NCI-H2227 (cell line): ENCODE data around the gene PTPN7.
"Not testable (repeated sequence)": the region's sequence is repeated elsewhere in the genome, so short reads cannot be mapped to it uniquely, and the experiment has no call there.

ENCODE experiments used
- DNase-seq: peaks from one replicate; lab custom pipeline; 2025; ENCODE audit not compliant: unreplicated experiment; lab: John Stamatoyannopoulos, UW

PTPN7 gene

DNA sequence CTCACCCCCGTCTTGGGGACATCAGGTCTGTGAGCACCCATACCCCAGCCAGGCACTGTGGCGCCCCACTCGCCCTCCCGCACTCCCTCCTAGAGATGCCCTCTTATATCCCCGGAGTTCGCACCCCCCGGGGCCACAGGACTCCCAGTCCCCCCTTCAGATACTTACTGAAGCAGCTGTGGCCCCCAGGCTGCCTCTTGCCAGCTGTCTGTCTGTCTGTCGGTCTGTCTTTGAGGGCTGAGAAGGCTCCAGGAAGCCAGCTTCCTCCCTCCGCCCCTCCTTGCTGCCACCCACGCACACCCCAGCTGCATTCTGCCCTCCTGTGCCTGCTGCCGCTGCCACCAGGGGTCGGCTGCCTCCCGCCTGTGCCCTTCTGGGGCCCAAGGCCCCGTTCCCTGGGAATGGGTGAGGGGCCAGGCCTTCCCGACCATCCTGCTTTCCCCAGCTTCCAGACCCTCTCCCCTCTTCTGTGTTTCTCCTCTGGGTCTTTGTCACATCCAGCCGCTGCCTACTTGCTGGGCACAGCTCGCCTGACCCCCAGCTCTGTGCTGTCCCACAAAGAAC, at the start of gene PTPN7:
Gene PTPN7, minus strand, starts transcription at position 226 of the 564 bp plus-strand sequence. CDS start 1,200 bp downstream, outside the sequence.
- no peak for DNase-seq

DNA sequence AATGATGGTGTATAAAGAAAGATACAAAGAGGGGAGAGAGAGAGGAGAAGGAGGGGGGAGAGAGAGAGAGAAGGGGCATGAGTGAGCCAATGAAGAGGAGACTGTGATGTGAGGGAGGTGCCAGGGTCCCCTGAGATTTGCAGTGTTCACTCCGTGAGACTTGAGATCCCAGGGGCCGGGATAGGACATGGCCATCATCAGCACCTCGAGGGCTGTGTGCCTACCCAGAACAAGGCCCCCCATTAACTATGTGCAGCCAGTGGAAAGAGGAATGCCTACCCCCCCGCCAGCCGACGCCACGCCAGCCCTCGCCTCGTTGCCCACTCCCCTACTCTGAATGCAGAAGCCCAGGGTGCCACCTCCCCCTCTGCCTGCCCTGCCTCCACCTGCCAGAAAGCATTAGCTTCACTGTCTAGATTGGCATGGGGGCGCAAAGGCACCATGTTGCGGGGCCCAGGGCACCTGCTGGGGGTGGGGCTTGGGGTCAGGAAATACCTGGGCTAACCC, 48.0 kb upstream of the PTPN7 start:
- DNase-seq, result no peak

- DNase-seq, result peak; percentile 12
Measured at GRCh38 chr1:202207292-202207691, 46.9 kb upstream of the PTPN7 start.

DNA sequence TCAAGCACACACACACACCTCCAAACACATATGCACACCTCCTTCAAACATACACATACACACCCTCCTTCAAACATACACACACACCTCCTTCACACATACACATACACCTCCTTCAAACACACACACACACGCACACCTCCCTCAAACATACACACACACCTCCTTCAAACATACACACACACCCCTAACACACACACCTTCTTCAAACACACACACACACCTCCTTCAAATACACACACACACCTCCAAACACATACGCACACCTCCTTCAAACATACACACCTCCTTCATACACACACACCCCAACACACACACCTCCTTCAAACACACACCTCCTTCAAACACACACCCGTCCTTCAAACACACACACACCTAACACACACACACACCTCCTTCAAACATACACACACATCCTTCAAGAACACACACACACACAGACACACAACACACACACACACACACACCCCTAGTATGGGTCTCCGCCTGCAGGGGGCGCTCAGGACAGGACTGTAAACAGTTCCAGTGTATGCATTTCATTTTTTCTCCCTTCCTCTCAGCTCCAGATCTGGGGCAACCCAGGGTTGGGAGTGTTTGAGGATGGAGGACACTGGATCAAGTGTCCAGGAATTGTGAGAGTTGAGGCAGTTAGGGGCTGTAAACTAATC, 45.3 kb upstream of the PTPN7 start:
- DNase-seq, result no peak

DNA sequence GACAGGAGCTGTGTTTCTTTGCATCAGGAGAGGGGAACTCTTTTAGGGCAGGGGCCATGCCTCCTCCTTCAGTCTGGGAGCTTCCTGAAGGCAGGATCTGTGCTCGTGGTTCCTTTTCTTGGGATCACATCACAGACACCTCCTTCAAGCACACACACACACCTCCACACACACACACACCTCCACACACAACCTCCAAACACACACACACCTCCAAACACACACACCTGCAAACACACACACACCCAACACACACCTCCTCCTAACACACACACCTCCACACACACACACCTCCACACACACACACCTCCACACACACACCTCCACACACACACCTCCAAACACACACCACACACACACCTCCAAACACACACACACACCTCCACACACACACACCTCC, 43.7 kb upstream of the PTPN7 start:
- no peak for DNase-seq

GRCh38 chr1:202203238-202204039, 43.0 kb upstream of the PTPN7 start:
- DNase-seq, result no peak

DNA sequence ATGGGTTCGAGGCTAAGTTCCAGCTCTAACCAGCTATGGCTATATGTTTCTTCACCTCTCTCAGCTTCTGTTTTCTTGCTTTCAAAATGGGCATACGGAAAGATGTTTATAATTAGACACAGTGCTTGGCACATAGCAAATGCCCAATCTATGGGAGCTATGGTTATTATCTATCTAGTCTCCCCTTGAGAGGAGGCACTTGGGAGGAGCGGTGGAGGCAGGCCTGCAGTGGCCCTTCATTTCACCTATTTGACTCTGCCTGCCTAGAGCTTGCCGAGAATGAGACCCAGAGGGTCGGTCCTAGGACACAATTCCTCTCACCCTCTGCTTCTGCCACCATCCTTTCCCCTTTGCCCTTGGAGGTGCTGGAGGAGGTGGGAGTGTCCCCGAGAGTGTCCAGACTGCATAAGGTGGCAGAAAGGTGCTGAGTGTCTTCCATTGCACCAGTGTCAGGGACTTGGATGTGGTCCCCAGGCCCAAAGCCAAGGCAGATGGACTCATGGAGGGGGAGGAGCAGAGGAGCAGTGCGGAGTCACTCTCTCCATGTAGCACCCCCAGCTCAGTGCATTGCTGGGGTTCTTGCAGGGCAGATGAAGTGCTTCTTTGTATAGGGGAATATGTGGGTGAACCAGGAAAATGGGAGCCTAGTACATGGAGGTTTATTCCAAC, 42.2 kb upstream of the PTPN7 start:
- no peak for DNase-seq

- no peak for DNase-seq
Measured at GRCh38 chr1:202201971-202202370, 41.6 kb upstream of the PTPN7 start.

- no peak for DNase-seq
Measured at GRCh38 chr1:202201266-202201665, 40.9 kb upstream of the PTPN7 start.

DNA sequence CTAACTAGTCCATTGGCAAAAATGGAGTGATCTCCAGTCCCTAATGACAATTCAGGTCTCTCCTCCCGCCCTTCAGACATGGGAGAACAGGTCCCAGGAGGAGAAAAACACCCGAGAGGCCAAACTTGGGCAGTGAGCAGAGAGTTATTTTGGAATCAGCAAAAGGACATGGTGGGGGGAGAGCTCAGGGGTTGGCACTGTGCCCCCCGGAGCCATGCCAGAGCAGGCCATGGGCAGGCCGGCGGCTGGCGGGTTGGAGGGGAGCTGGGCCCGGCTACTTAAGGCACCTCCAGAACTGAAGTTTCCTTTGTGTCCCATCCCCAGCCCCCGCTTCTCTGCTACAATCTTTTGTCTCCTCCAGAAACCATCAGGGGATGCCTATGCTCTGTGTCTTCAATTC, 40.3 kb upstream of the PTPN7 start:
- DNase-seq, result no peak

DNA sequence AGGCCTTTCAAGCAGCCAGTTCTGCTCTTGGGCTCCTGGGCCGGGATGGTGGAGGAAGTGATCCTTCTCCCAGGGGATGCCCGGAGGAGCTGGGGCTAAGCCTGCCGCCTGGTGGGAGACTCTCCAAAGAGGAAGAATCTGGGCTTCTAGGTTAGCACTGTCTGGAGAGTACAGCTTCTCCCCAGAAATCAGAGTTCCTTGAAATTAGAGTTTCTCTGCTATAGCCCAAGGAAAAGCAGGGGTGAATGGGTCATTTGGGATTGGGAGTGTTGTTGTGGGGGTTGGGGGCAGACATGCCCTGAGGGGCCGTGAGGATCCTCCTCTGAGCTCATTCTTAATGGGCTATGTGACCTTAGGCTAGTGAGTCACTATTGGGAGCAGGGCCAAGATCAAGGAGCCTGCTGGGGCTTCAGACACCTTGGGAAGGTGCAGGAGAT, 39.7 kb upstream of the PTPN7 start:
- DNase-seq, result no peak

DNA sequence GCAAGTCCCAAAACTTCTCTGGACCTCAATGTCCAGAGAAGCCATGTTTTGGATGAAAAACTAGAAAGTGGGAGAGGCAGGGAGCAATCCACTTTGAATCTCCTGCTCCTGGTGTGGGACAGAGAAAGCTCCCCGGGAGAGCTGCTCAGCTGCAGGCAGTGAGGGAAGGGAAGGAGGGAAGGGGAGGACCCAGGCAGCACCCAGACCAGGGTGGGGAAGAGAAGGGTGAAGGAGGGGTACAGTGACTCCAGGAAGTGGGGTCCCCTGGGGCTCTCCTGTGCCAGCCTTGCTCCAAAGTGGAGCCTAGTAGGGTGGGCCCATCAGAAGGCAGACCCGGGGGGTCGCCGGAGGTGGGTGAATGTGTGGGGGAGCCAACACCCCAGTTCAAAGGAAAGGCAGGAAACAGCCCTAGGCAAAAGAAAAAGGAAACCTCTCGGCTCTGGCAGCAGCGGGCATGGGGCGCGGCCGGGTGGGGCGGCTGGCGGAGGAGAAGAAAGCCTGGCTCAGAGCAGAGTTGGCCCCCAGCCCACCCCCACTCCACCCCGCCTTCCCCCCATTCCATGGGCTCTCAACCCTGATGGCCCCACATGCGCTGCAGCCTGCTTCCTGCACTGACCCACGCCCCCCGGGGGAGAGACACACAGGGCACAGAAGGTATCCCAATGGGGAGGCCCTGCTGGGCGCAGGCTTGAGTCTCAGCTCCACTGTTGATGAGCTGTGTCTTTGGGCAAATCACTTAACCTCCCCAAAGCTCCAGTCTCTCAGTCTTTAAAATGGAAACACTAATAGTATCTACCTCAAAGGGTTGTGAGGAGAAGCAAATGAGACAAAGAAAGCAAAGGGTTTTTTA, 38.9 kb upstream of the PTPN7 start:
- DNase-seq, result no peak

DNA sequence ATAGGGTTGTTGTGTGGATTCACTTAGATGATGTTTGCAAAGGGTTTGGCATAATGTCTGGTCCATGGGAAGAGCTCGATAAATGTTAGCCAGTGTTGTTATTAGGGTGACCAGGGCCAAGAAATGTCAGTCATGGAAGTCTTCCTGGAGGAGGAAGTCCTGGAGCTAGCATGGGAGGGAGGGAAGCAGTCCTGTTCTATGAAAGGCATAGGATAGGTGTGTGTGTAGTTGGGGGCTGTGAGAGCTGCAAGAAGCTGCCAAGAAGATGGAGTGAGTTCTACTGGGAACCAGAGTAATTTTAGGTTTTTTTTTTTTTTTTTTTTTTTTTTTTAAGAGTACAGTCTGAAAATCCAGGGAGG, 37.9 kb upstream of the PTPN7 start:
- DNase-seq, result no peak

DNA sequence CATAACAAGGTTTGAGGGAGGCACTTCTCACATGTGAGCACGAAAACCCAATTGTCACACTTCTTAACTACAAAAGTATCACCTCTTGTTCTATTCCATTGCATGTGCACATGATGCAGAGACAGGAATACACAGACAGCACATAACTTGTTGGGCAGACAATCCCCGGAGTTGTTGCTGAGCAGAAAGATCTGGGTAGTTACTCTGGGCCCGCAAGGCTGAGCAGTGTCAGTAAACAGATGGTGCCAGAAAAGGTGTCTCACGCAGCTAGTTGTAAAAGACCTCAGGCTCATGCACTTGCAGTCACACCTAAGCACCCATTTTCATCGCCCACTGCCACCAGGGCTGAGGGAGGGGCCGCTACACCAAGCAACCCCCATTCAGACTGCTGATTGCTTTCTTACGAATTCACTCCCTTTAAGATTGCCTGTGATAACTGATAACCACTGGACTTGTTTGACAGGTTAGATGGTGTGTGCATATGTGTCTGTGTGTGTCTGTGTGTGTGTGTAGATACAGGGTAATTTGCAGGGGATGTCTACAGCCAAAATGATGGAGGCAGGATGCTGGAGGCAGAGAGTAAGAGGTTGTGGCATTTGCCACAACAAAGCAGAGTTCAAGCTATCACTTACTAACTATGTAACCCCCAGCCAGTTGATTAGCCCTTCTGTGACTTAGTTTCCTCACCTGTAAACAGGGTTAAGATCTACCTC, 37.4 kb upstream of the PTPN7 start:
- DNase-seq, result no peak

- no peak for DNase-seq
Measured at GRCh38 chr1:202194328-202194648, 33.9 kb upstream of the PTPN7 start.

DNA sequence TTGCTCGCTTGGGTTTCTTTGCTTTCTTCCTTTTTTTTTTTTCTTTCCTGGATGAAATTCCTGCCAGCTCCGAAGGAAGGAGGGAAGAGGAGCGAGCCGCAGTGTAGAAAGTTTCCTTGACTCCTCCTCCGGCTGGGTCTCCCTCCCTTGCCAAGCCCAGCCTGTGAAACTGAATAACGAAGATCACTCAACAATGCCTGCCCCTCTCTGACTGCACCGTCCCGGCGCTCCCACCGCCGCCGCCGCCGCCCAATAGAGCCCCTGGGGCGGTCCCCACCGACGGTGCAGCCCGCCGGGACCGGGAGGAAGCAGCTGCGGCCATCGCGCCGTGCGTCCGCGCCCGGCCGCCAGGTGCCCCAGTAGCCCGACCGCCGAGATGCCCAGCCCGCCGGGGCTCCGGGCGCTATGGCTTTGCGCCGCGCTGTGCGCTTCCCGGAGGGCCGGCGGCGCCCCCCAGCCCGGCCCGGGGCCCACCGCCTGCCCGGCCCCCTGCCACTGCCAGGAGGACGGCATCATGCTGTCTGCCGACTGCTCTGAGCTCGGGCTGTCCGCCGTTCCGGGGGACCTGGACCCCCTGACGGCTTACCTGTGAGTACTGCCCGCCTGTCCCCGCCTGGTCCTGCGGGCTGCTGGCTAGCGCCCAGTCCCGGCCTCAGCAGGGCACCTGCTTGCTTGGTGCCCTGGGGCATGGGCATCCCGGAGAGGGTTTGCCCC, 33.4 kb upstream of the PTPN7 start, which contains the start of gene LGR6:
Gene LGR6, plus strand, starts transcription at position 186 of the 714 bp plus-strand sequence. Its CDS starts 191 bp downstream, at position 377.
- no peak for DNase-seq

DNA sequence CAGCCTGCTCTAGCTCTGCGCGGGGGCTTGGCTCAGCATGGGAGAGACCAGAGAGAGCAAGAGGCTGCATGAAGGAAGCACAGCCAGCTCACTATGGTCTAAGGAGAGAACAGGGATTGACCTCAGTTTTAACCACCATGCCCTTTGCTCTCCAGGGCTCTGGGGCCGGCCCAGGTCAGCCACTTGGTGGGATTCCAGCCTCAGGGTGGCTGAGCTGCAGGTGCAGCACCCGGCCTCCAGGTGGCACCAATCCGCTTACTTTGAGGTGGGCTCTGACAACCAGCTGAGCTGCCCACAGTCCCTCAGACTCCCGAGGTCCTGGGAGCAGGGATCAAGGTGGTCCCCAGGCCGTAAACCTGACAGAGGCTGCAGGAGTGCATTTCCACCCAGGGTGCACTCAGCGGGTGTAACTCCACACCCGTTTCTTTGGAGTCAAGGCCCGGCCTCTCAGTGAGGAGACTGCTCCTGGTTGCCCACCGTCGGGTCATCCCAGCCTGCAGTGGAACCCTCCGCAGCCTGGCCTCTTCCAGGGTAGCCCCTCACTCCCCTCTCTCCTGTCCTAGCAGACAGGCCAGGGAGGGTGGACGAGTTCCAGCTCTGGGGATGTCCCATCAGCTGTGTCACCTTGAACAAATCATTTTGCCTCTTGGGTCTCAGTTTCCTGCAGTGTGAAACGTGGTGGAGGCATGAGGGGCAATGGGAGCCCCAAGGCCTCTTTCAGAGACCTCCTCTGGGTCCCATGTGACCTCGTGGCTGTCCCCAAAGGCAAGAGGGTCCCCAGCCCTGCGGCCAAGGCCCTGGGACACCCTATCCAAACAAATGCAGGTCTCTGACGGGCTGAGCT, 32.6 kb upstream of the PTPN7 start:
- DNase-seq, result peak; percentile 73

GRCh38 chr1:202191391-202191790, 31.0 kb upstream of the PTPN7 start:
- DNase-seq, result not testable (repeated sequence)
